Liver (tissue), 9 donors: Measurements from ENCODE around the gene PPP3CA. TPM values are rescaled to one million over a fixed set of nuclear protein-coding genes. Genes with fewer than 3 reads are reported as not detected.

Experiments
- DNase-seq: peaks from one replicate; pipeline ENCODE4 v3.0.0-alpha.2; 2017; ENCODE audit warnings: low spot score
- H3K27ac ChIP-seq, 2 donors: one replicate each; pipeline ENCODE4 v1.7.0; 2013; ENCODE audit warnings: inconsistent platforms in 2 of 2, low read length in 2 of 2, control low read depth in 1 of 2, low read depth in 1 of 2, mild to moderate bottlenecking in 1 of 2
- H3K27me3 ChIP-seq, 4 donors: one replicate each; pipeline versions ENCODE4 v1.6.1 to v1.7.0; 2013; ENCODE audit warnings: low read length in 3 of 4, inconsistent platforms in 1 of 4, mild to moderate bottlenecking in 1 of 4, moderate library complexity in 1 of 4; ENCODE audit not compliant: control insufficient read depth in 4 of 4, insufficient read depth in 4 of 4
- H3K36me3 ChIP-seq, 4 donors: one replicate each; pipeline versions ENCODE4 v1.6.1 to v1.7.0; 2013; ENCODE audit warnings: low read length in 3 of 4, mild to moderate bottlenecking in 3 of 4, low read depth in 1 of 4, moderate library complexity in 1 of 4; ENCODE audit not compliant: control insufficient read depth in 4 of 4, insufficient read depth in 3 of 4
- H3K4me1 ChIP-seq, 4 donors: one replicate each; pipeline versions ENCODE4 v1.6.1 to v1.7.0; 2013; ENCODE audit warnings: low read length in 3 of 4, mild to moderate bottlenecking in 3 of 4, moderate library complexity in 1 of 4; ENCODE audit not compliant: control insufficient read depth in 4 of 4, insufficient read depth in 4 of 4
- H3K4me3 ChIP-seq, 3 donors: one replicate each; pipeline versions ENCODE4 v1.6.1 to v1.7.0; 2013; ENCODE audit warnings: low read length in 3 of 3, control low read depth in 1 of 3, low read depth in 1 of 3, mild to moderate bottlenecking in 1 of 3
- H3K9ac ChIP-seq, 2 donors: one replicate each; pipeline ENCODE4 v1.7.0; 2013; ENCODE audit warnings: low read length in 2 of 2, mild to moderate bottlenecking in 2 of 2, moderate library complexity in 2 of 2, control low read depth in 1 of 2, low read depth in 1 of 2
- H3K9me3 ChIP-seq, 4 donors: one replicate each; pipeline versions ENCODE4 v1.6.1 to v1.7.0; 2013; ENCODE audit warnings: low read length in 3 of 4; ENCODE audit not compliant: control insufficient read depth in 4 of 4
- CTCF ChIP-seq: fragments of 150-350 bp; IDR thresholded peaks from 2 replicates; pipeline ENCODE4 v1.5.1; 2017; ENCODE audit warnings: improper control_type of control experiment, low read depth, low read length; ENCODE audit not compliant: missing input control
- EGR1 ChIP-seq, 2 donors: IDR thresholded peaks; 2 replicates each; pipeline ENCODE4 v1.6.1; 2016 to 2018; ENCODE audit warnings: antibody characterized with exemption in 2 of 2, low read depth in 2 of 2
- FOXA2 ChIP-seq: IDR thresholded peaks from 2 replicates; pipeline ENCODE4 v1.6.1; 2016; ENCODE audit warnings: antibody characterized with exemption
- GABPA ChIP-seq, 2 donors: IDR thresholded peaks in 1 of 2; conservative IDR thresholded peaks in 1 of 2; 2 replicates each; pipeline ENCODE4 v1.6.1; 2016; ENCODE audit warnings: antibody characterized with exemption in 2 of 2, mild to moderate bottlenecking in 1 of 2, moderate library complexity in 1 of 2
- HNF4G ChIP-seq: IDR thresholded peaks from 2 replicates; pipeline ENCODE4 v1.6.1; 2016; ENCODE audit warnings: antibody characterized with exemption
- JUND ChIP-seq, 2 donors: IDR thresholded peaks; 2 replicates each; pipeline ENCODE4 v1.6.1; 2016; ENCODE audit warnings: antibody characterized with exemption in 2 of 2
- MAX ChIP-seq: IDR thresholded peaks from 2 replicates; pipeline ENCODE4 v1.6.1; 2016; ENCODE audit warnings: antibody characterized with exemption
- NR2F2 ChIP-seq: IDR thresholded peaks from 2 replicates; pipeline ENCODE4 v1.6.1; 2016; ENCODE audit warnings: antibody characterized with exemption
- RAD21 ChIP-seq, 2 donors: IDR thresholded peaks; 2 replicates each; pipeline ENCODE4 v1.6.1; 2016; ENCODE audit warnings: antibody characterized with exemption in 2 of 2, mild to moderate bottlenecking in 2 of 2
- RXRA ChIP-seq, 2 donors: IDR thresholded peaks; 2 replicates each; pipeline ENCODE4 v1.6.1; 2017 to 2018; ENCODE audit warnings: antibody characterized with exemption in 2 of 2, mild to moderate bottlenecking in 1 of 2
- SP1 ChIP-seq: IDR thresholded peaks from 2 replicates; pipeline ENCODE4 v1.6.1; 2018; ENCODE audit warnings: antibody characterized with exemption, mild to moderate bottlenecking
- TAF1 ChIP-seq: conservative IDR thresholded peaks from 2 replicates; pipeline ENCODE4 v1.6.1; 2016; ENCODE audit warnings: antibody characterized with exemption, mild to moderate bottlenecking
- WGBS: extraction: QIAGEN DNeasy Blood & Tissue Kit; methylation state at CpG from one replicate; pipeline ENCODE4 v1.1.7; 2013; 5-methylcytosine and 5-hydroxymethylcytosine counted together
- polyA plus RNA-seq, 2 donors: library from polyadenylated mRNA; stranded (reverse) in 1 of 2; unstranded in 1 of 2; fragments of 200-250 nt in 1 of 2; fragments of >200 nt in 1 of 2; fragmentation: Nextera tagmentation in 1 of 2; extraction: Ambion mirVana in 1 of 2; gene quantifications; one replicate each; pipeline versions ENCODE4 v1.2.1 to v1.2.3, GENCODE V29; 2013 to 2015
- total RNA-seq, 2 donors: library from RNA; depleted of rRNA; stranded (reverse); fragments of >200 nt; gene quantifications; one replicate each; pipeline ENCODE4 v1.2.3, GENCODE V29; 2014
- TF ChIP-seq, protein P1 (sequence below): IDR thresholded peaks from 2 replicates; pipeline ENCODE4 v1.6.1; 2016; ENCODE audit warnings: antibody characterized with exemption
- donor health status: healthy.
- donor health status: healthy.
- donor health status: healthy.
- donor health status: healthy.
- donor health status: healthy.

The PPP3CA gene
- total and polyA plus RNA-seq, 4 donors: 3.6 to 18.2 (median 14.2) TPM

GRCh38 chr4:101265816-101266172 is 81.5 kb downstream of the PPP3CA start:
- Histone ChIP-seq H3K36me3 (no peaks in the 10 kb centered on the region), H3K4me1 (peaks cover 0 to 8% (median 0%) of the 10 kb centered on the region in 4 donors), H3K9me3 (no peaks in the 10 kb centered on the region), H3K4me3 (no peak overlapping the region), H3K9ac (no peak overlapping the region), H3K27ac (no peak overlapping the region), H3K27me3 (no peaks in the 10 kb centered on the region)
- 49% methylated on average over 1 of the region's 1 CpG for WGBS
- no peak for DNase-seq
- TF ChIP-seq JUND (IDR thresholded peaks at IDR 0.05) (no peak), NR2F2 (no peak), RXRA (IDR thresholded peaks at IDR 0.05) (no peak), EGR1 (IDR thresholded peaks at IDR 0.05; ENCODE audit: low read depth in 2 of 2) (no peak), CTCF (no peak), HNF4G (no peak), MAX (no peak)
- TF ChIP-seq, protein P1, sequence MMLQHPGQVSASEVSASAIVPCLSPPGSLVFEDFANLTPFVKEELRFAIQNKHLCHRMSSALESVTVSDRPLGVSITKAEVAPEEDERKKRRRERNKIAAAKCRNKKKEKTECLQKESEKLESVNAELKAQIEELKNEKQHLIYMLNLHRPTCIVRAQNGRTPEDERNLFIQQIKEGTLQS: no peak

- TF ChIP-seq GABPA (IDR thresholded peaks at IDR 0.05 in 1 of 2, conservative IDR thresholded peaks at IDR 0.05 in 1 of 2) (no peak), SP1 (no peak), CTCF (no peak), NR2F2 (no peak), FOXA2 (no peak), JUND (IDR thresholded peaks at IDR 0.05) (no peak), RXRA (IDR thresholded peaks at IDR 0.05) (no peak), RAD21 (IDR thresholded peaks at IDR 0.05) (no peak), TAF1 (no peak)
- TF ChIP-seq, protein P1: no peak
- peaks cover 0 to 8% (median 0%) of the 10 kb centered on the region in 4 donors for H3K4me1 ChIP-seq
- H3K27me3 ChIP-seq: no peaks in the 10 kb centered on the region
- H3K27ac ChIP-seq: no peak overlapping the region
- WGBS: 83% methylated on average over 2 of the region's 2 CpGs
- H3K9ac ChIP-seq: no peak overlapping the region
- no peak overlapping the region for H3K4me3 ChIP-seq
- no peak for DNase-seq
- H3K9me3 ChIP-seq: no peaks in the 10 kb centered on the region
- H3K36me3 ChIP-seq: no peaks in the 10 kb centered on the region
Measured at GRCh38 chr4:101264993-101265815, 82.1 kb downstream of the PPP3CA start.
